Nephron progenitor cell (in vitro differentiated cells): ENCODE data around the gene KIAA0753.

ENCODE experiments used
- DNase-seq: peaks from one replicate; pipeline ENCODE4 v3.0.0; 2021
- H3K27ac Mint-ChIP-seq: 2 replicates; pipeline ENCODE4 v1.8.0; 2021; ENCODE audit warnings: mild to moderate bottlenecking, moderate library complexity, mixed read lengths
- H3K27me3 Mint-ChIP-seq: 2 replicates; pipeline ENCODE4 v1.8.0; 2021; ENCODE audit warnings: mild to moderate bottlenecking, low read depth, mixed read lengths; ENCODE audit not compliant: poor library complexity
- H3K36me3 Mint-ChIP-seq: 2 replicates; pipeline ENCODE4 v1.8.0; 2021; ENCODE audit warnings: low read depth, mixed read lengths
- H3K4me1 Mint-ChIP-seq: 2 replicates; pipeline ENCODE4 v1.8.0; 2021; ENCODE audit warnings: mixed read lengths
- H3K4me3 Mint-ChIP-seq: 2 replicates; pipeline ENCODE4 v1.8.0; 2021; ENCODE audit warnings: mild to moderate bottlenecking, moderate library complexity, mixed read lengths
- H3K9me3 Mint-ChIP-seq: 2 replicates; pipeline ENCODE4 v1.8.0; 2021; ENCODE audit warnings: mild to moderate bottlenecking, moderate library complexity, mixed read lengths
- TF ChIP-seq, protein P1 (sequence below): fragments of 200-600 bp; sonication (generic); IDR thresholded peaks from 2 replicates; pipeline ENCODE4 v1.5.0; 2021; ENCODE audit warnings: antibody characterized with exemption

The KIAA0753 gene

GRCh38 chr17:6571452-6571781, 69.1 kb downstream of the KIAA0753 start:
- TF ChIP-seq, protein P1, sequence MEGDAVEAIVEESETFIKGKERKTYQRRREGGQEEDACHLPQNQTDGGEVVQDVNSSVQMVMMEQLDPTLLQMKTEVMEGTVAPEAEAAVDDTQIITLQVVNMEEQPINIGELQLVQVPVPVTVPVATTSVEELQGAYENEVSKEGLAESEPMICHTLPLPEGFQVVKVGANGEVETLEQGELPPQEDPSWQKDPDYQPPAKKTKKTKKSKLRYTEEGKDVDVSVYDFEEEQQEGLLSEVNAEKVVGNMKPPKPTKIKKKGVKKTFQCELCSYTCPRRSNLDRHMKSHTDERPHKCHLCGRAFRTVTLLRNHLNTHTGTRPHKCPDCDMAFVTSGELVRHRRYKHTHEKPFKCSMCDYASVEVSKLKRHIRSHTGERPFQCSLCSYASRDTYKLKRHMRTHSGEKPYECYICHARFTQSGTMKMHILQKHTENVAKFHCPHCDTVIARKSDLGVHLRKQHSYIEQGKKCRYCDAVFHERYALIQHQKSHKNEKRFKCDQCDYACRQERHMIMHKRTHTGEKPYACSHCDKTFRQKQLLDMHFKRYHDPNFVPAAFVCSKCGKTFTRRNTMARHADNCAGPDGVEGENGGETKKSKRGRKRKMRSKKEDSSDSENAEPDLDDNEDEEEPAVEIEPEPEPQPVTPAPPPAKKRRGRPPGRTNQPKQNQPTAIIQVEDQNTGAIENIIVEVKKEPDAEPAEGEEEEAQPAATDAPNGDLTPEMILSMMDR, result no peak
- H3K4me1 Mint-ChIP-seq, result peaks cover 69% of the 10 kb centered on the region
- DNase-seq, result no peak
- no peaks in the 10 kb centered on the region for H3K9me3 Mint-ChIP-seq
- peaks cover 10% of the 10 kb centered on the region for H3K27me3 Mint-ChIP-seq
- no peak overlapping the region for H3K4me3 Mint-ChIP-seq
- H3K36me3 Mint-ChIP-seq, result peaks cover 17% of the 10 kb centered on the region
- H3K27ac Mint-ChIP-seq, result peak overlapping the region; percentile 9

GRCh38 chr17:6570731-6571451, 69.6 kb downstream of the KIAA0753 start:
- H3K9me3 Mint-ChIP-seq, result no peaks in the 10 kb centered on the region
- H3K27me3 Mint-ChIP-seq, result peaks cover 10% of the 10 kb centered on the region
- peaks cover 63% of the 10 kb centered on the region for H3K4me1 Mint-ChIP-seq
- TF ChIP-seq, protein P1, result no peak
- H3K4me3 Mint-ChIP-seq, result no peak overlapping the region
- peak overlapping the region; percentile 9 for H3K27ac Mint-ChIP-seq
- no peak for DNase-seq
- H3K36me3 Mint-ChIP-seq, result peaks cover 16% of the 10 kb centered on the region

GRCh38 chr17:6569370-6570285, 70.9 kb downstream of the KIAA0753 start:
- Mint-ChIP-seq H3K36me3 (peaks cover 11% of the 10 kb centered on the region), H3K9me3 (no peaks in the 10 kb centered on the region), H3K4me3 (no peak overlapping the region), H3K27ac (no peak overlapping the region), H3K4me1 (peaks cover 51% of the 10 kb centered on the region), H3K27me3 (peaks cover 10% of the 10 kb centered on the region)
- TF ChIP-seq, protein P1, result no peak
- no peak for DNase-seq

- peaks cover 11% of the 10 kb centered on the region for H3K36me3 Mint-ChIP-seq
Measured at GRCh38 chr17:6568184-6568758, 72.2 kb downstream of the KIAA0753 start.

DNA sequence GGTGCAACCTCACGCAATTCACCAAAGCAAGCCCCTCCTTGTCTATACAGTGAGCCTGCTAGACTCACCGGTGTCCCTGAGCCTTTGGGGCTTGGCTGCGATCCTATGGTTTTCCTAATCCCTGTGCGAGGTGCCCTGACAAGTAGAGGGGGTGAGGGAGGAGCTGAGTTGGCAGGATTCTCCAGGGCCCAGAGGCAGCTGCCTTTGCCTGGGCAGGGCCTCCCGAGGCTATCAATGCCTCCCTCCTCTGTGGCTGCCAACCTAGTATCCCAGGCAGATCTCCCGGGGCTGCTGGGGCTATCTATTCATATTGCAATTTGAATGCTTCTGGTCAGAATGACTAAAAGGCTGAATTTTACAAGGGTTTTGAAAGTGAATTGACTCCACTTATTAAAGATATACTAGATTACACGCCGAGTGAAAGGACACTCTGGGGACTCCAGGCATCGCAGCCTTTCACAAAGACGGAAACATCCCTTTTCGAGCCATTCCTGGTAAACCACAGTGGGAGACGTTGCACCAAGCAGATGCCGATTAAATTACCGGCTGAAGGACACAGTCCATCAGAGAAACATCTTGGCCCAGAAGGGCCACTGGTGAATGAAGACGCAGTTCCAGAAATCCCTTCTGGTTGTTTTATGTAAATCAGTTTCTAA, 72.9 kb downstream of the KIAA0753 start:
- H3K4me3 Mint-ChIP-seq, result no peak overlapping the region
- H3K27ac Mint-ChIP-seq, result peak overlapping the region; percentile 11
- TF ChIP-seq, protein P1, result no peak

More at GRCh38 chr17:6568184-6568758, 72.2 kb downstream of the KIAA0753 start:
- no peak for DNase-seq
- TF ChIP-seq, protein P1, result no peak
- peaks cover 37% of the 10 kb centered on the region for H3K4me1 Mint-ChIP-seq
- H3K27me3 Mint-ChIP-seq, result peaks cover 11% of the 10 kb centered on the region
- no peak overlapping the region for H3K4me3 Mint-ChIP-seq
- peak overlapping the region; percentile 42 for H3K27ac Mint-ChIP-seq
- no peaks in the 10 kb centered on the region for H3K9me3 Mint-ChIP-seq

More for the DNA sequence above, 72.9 kb downstream of the KIAA0753 start:
- no peaks in the 10 kb centered on the region for H3K9me3 Mint-ChIP-seq
- peaks cover 17% of the 10 kb centered on the region for H3K27me3 Mint-ChIP-seq
- no peak for DNase-seq
- H3K4me1 Mint-ChIP-seq, result peaks cover 37% of the 10 kb centered on the region
- H3K36me3 Mint-ChIP-seq, result peaks cover 9% of the 10 kb centered on the region
